ENCODE data around the gene CRTC3.
"Not testable (repeated sequence)": the region's sequence is repeated elsewhere in the genome, so short reads cannot be mapped to it uniquely, and the experiment has no call there.

Gene CRTC3

GRCh38 chr15:90510781-90511180 is 18.9 kb upstream of the CRTC3 start:
- Mint-ChIP-seq H3K4me1 (peaks cover 27% of the 10 kb centered on the region), H3K4me3 (peak overlapping the region; percentile 79), H3K27ac (peak overlapping the region; percentile 57 to 67)
- not testable (repeated sequence) for H3K27me3 Mint-ChIP-seq, DNase-seq, H3K9me3 Mint-ChIP-seq
- ATAC-seq: peak; percentile 7

DNA sequence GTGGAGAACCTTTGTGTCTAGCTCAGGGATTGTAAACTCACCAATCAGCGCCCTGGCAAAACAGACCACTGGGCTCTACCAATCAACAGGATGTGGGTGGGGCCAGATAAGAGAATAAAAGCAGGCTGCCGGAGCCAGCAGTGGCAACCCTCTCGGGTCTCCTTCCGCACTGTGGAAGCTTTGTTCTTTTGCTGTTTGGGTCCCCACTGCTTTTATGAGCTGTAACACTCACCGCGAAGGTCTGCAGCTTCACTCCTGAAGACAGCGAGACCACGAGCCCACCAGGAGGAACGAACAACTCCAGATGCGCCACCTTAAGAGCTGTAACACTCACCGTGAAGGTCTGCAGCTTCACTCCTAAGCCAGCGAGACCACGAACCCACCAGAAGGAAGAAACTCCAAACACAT is 18.5 kb upstream of the CRTC3 start:
- peak overlapping the region; percentile 57 to 67 for H3K27ac Mint-ChIP-seq
- H3K4me1 Mint-ChIP-seq: peaks cover 31% of the 10 kb centered on the region
- ATAC-seq (peak; percentile 69), DNase-seq (peak; percentile 50 to 65)
- H3K4me3 Mint-ChIP-seq: peak overlapping the region; percentile 79
- not testable (repeated sequence) for H3K9me3 Mint-ChIP-seq, H3K27me3 Mint-ChIP-seq

DNA sequence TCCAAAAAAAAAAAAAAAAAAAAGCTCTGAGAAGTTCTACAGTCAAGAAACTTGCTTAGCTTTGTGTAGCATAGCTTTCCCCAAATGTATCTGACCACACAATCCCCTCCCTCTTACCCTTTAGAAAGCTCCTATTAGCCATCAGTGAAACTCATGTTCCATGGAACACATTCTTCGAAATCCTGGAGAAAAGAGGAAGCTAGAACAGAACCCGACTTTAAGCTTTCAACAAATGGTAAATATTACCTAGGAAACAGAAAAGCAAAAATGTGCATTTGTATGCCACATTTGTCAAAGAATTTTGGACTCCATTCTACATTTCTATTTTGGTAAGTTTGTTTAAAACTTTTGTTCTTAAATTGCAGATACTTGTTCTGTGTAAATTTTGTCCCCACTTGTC is 17.4 kb upstream of the CRTC3 start:
- peak overlapping the region in 1 of 2 donors; percentile 7 for H3K4me3 Mint-ChIP-seq
- no peaks in the 10 kb centered on the region for H3K9me3 Mint-ChIP-seq
- DNase-seq (no peak), ATAC-seq (no peak)
- no peaks in the 10 kb centered on the region for H3K27me3 Mint-ChIP-seq
- H3K4me1 Mint-ChIP-seq: peaks cover 32% of the 10 kb centered on the region
- H3K27ac Mint-ChIP-seq: no peak overlapping the region

DNA sequence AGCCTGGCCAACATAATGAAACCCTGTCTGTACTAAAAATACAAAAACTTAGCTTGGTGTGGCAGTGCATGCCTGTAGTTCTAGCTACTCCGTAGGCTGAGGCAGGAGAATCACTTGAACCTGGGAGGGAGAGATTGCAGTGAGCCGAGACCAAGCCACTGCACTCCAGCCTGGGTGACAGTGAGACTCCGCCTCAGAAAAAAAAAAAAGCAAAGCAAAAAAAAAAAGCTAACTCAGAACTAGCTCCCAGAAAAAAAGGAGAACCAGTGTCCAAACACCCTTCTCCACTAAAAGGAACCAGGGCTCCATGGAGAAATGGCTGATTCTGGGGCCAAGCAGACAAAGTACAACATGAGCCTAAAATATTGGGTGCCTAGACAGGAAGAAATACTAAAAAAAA is 16.7 kb upstream of the CRTC3 start:
- DNase-seq: no peak
- no peak overlapping the region for H3K4me3 Mint-ChIP-seq
- H3K27ac Mint-ChIP-seq: peak overlapping the region in 1 of 2 donors; percentile 12

GRCh38 chr15:90513448-90513847 is 16.3 kb upstream of the CRTC3 start:
- ATAC-seq (no peak), DNase-seq (no peak)
- Mint-ChIP-seq H3K27me3 (no peaks in the 10 kb centered on the region), H3K9me3 (no peaks in the 10 kb centered on the region), H3K27ac (no peak overlapping the region), H3K4me3 (no peak overlapping the region), H3K4me1 (peaks cover 32% of the 10 kb centered on the region)

More for the DNA sequence above, 16.7 kb upstream of the CRTC3 start:
- ATAC-seq: no peak
- peaks cover 32% of the 10 kb centered on the region for H3K4me1 Mint-ChIP-seq
- H3K27me3 Mint-ChIP-seq: no peaks in the 10 kb centered on the region
- no peaks in the 10 kb centered on the region for H3K9me3 Mint-ChIP-seq

GRCh38 chr15:90513893-90514292 is 15.8 kb upstream of the CRTC3 start:
- H3K4me1 Mint-ChIP-seq: peaks cover 32% of the 10 kb centered on the region
- H3K27me3 Mint-ChIP-seq: not testable (repeated sequence)

DNA sequence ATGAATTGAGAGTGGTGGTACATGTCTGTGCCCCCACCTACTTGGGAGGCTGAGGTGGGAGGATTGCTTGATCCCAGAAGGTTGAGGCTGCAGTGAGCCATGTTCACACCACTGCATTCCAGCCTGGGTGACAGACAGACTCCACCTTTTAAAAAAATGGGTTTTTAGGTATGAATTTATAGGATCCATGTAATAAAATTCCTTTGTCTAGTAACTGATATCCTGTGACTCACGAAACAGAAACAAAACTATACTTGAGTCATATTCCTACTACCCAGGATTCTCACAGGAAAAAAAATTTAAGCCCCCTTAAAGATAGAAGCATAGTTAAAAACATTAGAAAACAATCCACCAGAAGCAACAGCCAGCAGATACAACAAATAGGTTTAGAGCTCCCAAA is 10.0 kb upstream of the CRTC3 start:
- DNase-seq (no peak), ATAC-seq (no peak)
- peaks cover 17% of the 10 kb centered on the region for H3K4me1 Mint-ChIP-seq
- H3K27me3 Mint-ChIP-seq: no peaks in the 10 kb centered on the region
- no peak overlapping the region for H3K27ac Mint-ChIP-seq
- H3K9me3 Mint-ChIP-seq: no peaks in the 10 kb centered on the region
- H3K4me3 Mint-ChIP-seq: no peak overlapping the region

More at GRCh38 chr15:90513893-90514292, 15.8 kb upstream of the CRTC3 start:
- DNase-seq, ATAC-seq, H3K4me3 Mint-ChIP-seq, H3K27ac Mint-ChIP-seq, H3K9me3 Mint-ChIP-seq: not testable (repeated sequence)

GRCh38 chr15:90520365-90520764 is 9.4 kb upstream of the CRTC3 start:
- H3K9me3 Mint-ChIP-seq: no peaks in the 10 kb centered on the region
- peak overlapping the region in 1 of 2 donors; percentile 86 for H3K27ac Mint-ChIP-seq
- no peak overlapping the region for H3K4me3 Mint-ChIP-seq
- H3K4me1 Mint-ChIP-seq: peaks cover 19% of the 10 kb centered on the region
- H3K27me3 Mint-ChIP-seq: no peaks in the 10 kb centered on the region
- no peak for ATAC-seq
- no peak for DNase-seq

DNA sequence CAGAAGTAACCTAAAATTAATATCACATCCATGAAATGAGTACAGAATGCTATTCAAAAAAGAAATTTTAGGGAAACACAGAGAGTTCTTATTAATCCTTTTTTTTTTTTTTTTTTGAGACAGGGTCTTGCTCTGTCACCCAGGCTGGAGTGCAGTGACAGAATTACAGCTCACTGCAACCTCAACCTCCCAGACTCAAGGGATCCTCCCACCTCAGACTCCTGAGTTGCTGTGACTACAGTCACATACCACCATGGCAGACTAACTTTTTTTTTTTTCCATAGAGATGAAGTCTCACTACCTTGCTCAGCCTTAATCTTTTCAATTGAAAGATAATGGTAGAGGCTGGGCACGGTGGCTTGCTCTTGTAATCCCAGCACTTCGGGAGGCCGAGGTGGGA is 6.3 kb upstream of the CRTC3 start:
- Mint-ChIP-seq H3K27ac (no peak overlapping the region), H3K9me3 (no peaks in the 10 kb centered on the region), H3K4me3 (no peak overlapping the region), H3K27me3 (no peaks in the 10 kb centered on the region), H3K4me1 (peaks cover 15% of the 10 kb centered on the region)
- no peak for ATAC-seq
- no peak for DNase-seq

- not testable (repeated sequence) for H3K9me3 Mint-ChIP-seq, H3K4me3 Mint-ChIP-seq, H3K27me3 Mint-ChIP-seq, DNase-seq, ATAC-seq
- Mint-ChIP-seq H3K4me1 (peaks cover 23% of the 10 kb centered on the region), H3K27ac (peak overlapping the region in 1 of 2 donors; percentile 77)
Measured at GRCh38 chr15:90524018-90524803, 5.5 kb upstream of the CRTC3 start.

GRCh38 chr15:90529011-90529370 is 732 bp upstream of the CRTC3 start:
- ATAC-seq (no peak), DNase-seq (no peak)
- H3K27ac Mint-ChIP-seq: peak overlapping the region; percentile 88 to 99
- H3K9me3 Mint-ChIP-seq: no peaks in the 10 kb centered on the region
- H3K4me1 Mint-ChIP-seq: peaks cover 54% of the 10 kb centered on the region
- H3K27me3 Mint-ChIP-seq: no peaks in the 10 kb centered on the region
- H3K4me3 Mint-ChIP-seq: peak overlapping the region; percentile 90 to 91

GRCh38 chr15:90530250-90531051 is 728 bp downstream of the CRTC3 start:
- DNase-seq: peak; percentile 63 to 68
- H3K4me1 Mint-ChIP-seq: peaks cover 61% of the 10 kb centered on the region
- H3K4me3 Mint-ChIP-seq: peak overlapping the region; percentile 92 to 100
- peak overlapping the region; percentile 97 to 98 for H3K27ac Mint-ChIP-seq
- no peaks in the 10 kb centered on the region for H3K27me3 Mint-ChIP-seq
- ATAC-seq: peak; percentile 73
- H3K9me3 Mint-ChIP-seq: no peaks in the 10 kb centered on the region

GRCh38 chr15:90531147-90531546 is 1.4 kb downstream of the CRTC3 start:
- Mint-ChIP-seq H3K4me3 (peak overlapping the region; percentile 92 to 100), H3K27me3 (no peaks in the 10 kb centered on the region), H3K27ac (peak overlapping the region in 1 of 2 donors; percentile 98), H3K9me3 (no peaks in the 10 kb centered on the region), H3K4me1 (peaks cover 67% of the 10 kb centered on the region)
- no peak for DNase-seq
- no peak for ATAC-seq

DNA sequence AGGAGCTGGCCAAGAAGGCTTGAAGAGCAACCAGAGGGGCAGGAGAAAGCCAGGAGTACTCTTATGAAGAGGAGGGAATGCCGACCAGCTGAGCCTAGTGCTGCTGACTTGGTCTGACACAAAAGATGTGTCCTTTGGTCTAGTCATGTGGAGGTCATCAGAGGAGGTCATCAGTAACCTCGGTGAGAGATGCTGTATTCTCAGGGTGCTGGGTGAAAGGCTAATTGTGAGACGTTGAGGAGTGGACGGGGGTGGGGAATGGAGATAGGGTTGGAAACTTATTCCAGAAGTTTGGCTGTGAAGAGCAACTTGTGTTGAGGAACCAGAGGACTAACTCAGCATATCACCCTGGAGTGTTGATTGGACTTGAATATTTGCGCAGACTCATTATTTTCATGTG is 5.5 kb downstream of the CRTC3 start:
- no peak for DNase-seq
- H3K4me1 Mint-ChIP-seq: peaks cover 91% of the 10 kb centered on the region
- no peak overlapping the region for H3K4me3 Mint-ChIP-seq
- peak overlapping the region in 1 of 2 donors; percentile 1 for H3K27ac Mint-ChIP-seq
- H3K27me3 Mint-ChIP-seq: no peaks in the 10 kb centered on the region
- ATAC-seq: no peak
- no peaks in the 10 kb centered on the region for H3K9me3 Mint-ChIP-seq

DNA sequence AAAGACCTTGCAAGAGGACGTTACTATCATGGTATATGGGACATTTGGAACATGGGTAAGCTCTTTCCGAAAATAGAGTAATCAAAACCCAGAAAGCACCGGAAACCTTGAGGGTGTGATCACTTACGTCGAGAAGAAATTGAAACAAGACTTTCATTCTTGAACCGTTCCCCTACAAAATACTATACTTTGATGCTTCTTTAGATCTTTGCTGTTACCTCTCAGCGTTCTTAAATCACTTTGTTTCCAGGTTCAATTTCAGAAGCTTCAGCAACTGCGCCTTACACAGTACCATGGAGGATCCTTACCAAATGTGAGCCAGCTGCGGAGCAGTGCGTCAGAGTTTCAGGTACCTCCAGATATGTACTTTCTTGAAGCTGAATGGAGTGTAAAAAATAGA is 10.1 kb downstream of the CRTC3 start:
- Mint-ChIP-seq H3K4me3 (peak overlapping the region; percentile 72 to 78), H3K9me3 (no peaks in the 10 kb centered on the region), H3K4me1 (peaks cover 72% of the 10 kb centered on the region), H3K27ac (peak overlapping the region; percentile 83 to 86), H3K27me3 (no peaks in the 10 kb centered on the region)
- DNase-seq (no peak), ATAC-seq (peak; percentile 80)

- DNase-seq: no peak
- Mint-ChIP-seq H3K4me3 (peak overlapping the region; percentile 10 to 35), H3K9me3 (no peaks in the 10 kb centered on the region), H3K27ac (no peak overlapping the region), H3K4me1 (peaks cover 69% of the 10 kb centered on the region), H3K27me3 (no peaks in the 10 kb centered on the region)
- peak; percentile 60 for ATAC-seq
Measured at GRCh38 chr15:90540768-90541167, 11.0 kb downstream of the CRTC3 start.
